Spleen (tissue), 7 donors: ENCODE measurements around the gene HOXD8.

ENCODE experiments used
- POLR2A ChIP-seq, 3 donors: fragments of 450-650 bp; IDR thresholded peaks; one replicate each; pipeline ENCODE4 v1.5.1; 2017; ENCODE audit warnings: antibody characterized with exemption in 3 of 3, mild to moderate bottlenecking in 1 of 3
- POLR2AphosphoS5 ChIP-seq, 3 donors: sonication (generic); formaldehyde crosslinking; IDR thresholded peaks; one replicate each; pipeline ENCODE4 v1.5.1; 2017; ENCODE audit warnings: antibody characterized with exemption in 3 of 3
- TF ChIP-seq, protein P1 (sequence below), 11 experiments: fragments of 200-600 bp in 7 of 11; fragments of 450-650 bp in 4 of 11; sonication (generic) in 4 of 11; IDR thresholded peaks in 8 of 11; conservative IDR thresholded peaks in 3 of 11; 1 replicate in 7 of 11; 2 replicates in 4 of 11; pipeline versions ENCODE4 v1.4.0 to v1.8.0; 2016 to 2021; ENCODE audit warnings: antibody characterized with exemption in 11 of 11, inconsistent platforms in 4 of 11, mild to moderate bottlenecking in 1 of 11
- donor health status: DM: no; HTN: no; CAD: no; lungs with moderate emphysema.
- donor health status: DM: no; HTN: no; CAD: no.
- donor health status: DM: no; HTN: no; CAD: no.

DNA sequence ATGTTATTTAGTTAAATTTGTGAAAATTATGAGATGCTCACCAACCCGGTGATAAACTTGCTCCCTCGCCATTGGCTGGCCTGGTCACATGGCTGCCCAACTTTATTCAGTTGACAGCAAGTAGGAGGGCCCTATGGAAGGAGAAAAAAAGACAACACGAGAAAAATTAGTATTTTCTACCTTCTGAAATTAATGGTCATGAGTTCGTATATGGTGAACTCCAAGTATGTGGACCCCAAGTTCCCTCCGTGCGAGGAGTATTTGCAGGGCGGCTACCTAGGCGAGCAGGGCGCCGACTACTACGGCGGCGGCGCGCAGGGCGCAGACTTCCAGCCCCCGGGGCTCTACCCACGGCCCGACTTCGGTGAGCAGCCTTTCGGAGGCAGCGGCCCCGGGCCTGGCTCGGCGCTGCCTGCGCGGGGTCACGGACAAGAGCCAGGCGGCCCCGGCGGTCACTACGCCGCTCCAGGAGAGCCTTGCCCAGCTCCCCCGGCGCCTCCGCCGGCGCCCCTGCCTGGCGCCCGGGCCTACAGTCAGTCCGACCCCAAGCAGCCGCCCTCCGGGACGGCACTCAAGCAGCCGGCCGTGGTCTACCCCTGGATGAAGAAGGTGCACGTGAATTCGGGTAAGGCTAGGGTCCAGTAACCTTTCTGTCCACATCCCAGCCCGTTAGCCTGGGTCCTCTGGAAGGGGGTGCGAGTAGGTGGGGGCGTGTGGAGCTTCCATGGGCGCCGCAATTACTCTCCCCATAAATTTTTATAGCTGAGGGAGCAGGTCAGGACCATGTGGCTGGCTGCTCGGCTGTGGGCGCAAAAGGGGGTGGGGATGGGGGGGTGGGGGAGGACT is 22.2 kb downstream of the HOXD8 start, which contains the start of gene HOXD4:
- TF ChIP-seq, protein P1, sequence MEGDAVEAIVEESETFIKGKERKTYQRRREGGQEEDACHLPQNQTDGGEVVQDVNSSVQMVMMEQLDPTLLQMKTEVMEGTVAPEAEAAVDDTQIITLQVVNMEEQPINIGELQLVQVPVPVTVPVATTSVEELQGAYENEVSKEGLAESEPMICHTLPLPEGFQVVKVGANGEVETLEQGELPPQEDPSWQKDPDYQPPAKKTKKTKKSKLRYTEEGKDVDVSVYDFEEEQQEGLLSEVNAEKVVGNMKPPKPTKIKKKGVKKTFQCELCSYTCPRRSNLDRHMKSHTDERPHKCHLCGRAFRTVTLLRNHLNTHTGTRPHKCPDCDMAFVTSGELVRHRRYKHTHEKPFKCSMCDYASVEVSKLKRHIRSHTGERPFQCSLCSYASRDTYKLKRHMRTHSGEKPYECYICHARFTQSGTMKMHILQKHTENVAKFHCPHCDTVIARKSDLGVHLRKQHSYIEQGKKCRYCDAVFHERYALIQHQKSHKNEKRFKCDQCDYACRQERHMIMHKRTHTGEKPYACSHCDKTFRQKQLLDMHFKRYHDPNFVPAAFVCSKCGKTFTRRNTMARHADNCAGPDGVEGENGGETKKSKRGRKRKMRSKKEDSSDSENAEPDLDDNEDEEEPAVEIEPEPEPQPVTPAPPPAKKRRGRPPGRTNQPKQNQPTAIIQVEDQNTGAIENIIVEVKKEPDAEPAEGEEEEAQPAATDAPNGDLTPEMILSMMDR (IDR thresholded peaks at IDR 0.05 in 8 of 11, conservative IDR thresholded peaks at IDR 0.05 in 3 of 11): no peak
- no peak for TF ChIP-seq POLR2AphosphoS5 (IDR thresholded peaks at IDR 0.05)
- no peak for TF ChIP-seq POLR2A (IDR thresholded peaks at IDR 0.05)
